Measurements from ENCODE around the gene ZNF79.
"Not testable (repeated sequence)": the region's sequence is repeated elsewhere in the genome, so short reads cannot be mapped to it uniquely, and the experiment has no call there.

Gene ZNF79

DNA sequence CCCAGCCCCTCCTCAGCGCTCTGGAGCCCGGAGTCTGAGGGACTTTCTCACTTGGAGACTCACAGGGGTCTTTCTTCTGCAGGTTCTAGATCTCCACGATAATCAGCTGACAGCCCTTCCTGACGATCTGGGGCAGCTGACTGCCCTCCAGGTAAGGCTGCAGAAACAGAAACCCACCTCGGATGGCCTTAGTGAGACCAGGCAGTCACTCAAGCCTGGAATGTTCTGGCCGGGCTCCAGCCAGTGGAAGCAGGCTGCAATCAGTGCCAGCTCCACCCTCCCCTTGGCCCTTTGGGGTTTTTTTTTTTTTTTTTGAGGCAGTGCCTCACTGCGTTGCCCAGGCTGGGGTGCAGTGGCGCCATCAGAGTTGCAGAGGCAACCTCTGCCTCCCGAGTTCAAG is 34.7 kb downstream of the ZNF79 start:
- DNase-seq: no peak

DNA sequence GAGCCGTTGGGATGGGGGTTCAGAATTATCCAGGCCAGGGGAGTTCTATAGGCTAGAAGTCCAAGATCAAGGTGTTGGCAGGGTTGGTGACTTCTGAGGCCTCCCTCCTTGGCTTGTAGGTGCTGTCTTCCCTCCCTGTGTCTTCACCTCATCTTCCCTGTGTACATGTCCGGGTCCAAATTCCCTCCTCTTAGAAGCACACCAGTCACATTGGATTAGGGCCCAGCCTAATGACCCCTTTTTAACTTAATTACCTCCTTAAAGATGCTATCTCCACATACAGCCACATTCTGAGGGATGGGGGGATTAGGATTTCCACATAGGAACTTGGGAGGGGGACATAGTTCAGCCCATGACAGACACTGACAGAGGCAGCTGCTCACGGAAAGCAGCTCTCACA is 39.2 kb downstream of the ZNF79 start:
- DNase-seq: no peak

DNA sequence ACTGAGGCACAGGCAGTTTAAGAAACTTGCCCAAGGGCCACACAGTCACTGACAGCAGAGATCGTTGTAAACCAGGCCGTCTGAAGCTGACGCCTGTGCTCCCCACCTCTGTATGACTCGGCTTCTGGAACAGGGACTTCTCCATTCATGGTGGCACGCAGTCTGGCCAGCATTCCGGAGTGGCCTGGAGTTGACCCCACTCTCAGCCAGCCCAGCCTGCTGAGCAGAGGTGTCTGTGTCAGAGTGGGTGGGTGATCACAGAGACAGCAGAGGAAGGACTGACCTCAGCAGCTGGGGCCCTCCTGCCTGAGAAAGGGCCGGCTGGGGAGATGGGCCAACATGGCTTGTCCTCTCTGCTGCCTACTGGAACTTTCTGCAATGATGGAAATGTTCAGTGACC is 39.7 kb downstream of the ZNF79 start:
- DNase-seq: no peak

DNA sequence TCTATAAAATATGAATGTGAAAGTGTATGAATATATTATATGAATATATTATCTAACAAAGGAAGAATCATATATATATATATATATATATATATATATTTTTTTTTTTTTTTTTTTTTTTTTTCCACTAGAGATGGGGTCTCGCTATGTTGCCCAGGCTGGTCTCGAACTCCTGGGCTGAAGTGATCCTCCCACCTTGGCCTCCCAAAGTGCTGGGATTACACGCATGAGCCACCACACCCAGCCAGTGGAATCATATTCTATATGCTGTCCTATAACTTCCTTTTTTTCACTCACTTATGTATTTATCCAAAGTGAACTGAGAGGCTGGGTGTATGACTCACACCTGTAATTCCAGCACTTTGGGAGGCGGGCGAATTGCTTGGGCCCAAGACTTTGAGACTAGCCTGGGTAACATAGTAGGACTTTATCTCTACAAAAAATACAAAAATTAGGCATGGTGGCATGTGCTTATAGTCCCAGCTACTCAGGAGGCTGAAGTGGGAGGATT is 42.3 kb downstream of the ZNF79 start:
- DNase-seq: not testable (repeated sequence)

DNA sequence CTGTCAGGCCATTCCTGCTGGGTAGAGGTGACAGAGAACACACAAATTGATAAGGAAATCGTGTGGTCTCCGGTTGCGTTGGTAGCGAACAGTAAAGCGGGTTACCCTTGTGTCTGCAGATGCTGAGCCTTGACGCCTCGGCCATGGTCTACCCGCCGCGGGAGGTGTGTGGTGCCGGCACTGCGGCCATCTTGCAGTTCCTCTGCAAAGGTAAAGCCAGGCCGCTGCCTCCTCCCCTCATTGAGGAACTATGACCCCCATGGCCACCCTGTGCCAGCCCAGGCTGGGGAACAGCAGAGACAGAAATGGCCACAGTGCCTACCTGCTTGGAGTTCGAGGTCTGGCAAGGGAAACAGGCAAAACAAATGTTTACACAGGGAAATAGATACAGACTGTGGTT is 43.4 kb downstream of the ZNF79 start:
- DNase-seq: no peak

DNA sequence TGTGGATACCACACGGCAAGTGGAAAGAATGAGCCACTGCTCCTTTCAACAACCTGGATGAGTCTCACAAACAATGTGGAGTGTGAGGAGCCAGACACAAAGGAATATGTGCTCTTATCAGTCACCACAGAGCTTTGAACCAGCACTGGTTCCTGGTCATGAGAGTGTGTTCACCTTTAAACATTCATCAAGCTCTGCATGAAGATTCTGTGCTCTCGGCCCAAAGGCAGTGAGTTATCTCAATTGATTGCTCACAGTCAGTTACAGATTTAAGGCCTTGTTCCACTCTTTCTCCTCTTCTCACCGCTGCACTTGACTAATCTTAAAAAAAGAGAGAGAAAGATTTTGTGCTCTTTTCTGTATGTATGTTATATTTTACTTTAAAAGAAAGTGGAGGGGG is 46.5 kb downstream of the ZNF79 start:
- DNase-seq: no peak

DNA sequence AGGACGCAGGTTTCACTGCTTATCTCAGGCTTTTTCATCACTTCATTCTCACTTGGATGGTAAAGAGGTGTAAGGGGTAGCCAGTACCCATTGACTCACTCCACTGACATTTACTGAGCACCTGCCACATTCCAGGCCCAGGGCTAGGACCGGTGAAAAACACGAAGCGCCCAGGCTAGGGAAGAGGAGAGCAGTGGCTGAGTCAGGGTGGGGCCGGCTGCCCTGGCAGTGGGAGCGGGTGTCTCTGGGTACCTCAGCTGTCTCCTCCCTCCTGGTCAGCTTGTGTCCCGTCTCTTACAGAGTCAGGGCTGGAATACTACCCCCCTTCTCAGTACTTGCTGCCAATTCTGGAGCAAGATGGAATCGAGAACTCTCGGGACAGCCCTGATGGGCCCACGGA is 49.3 kb downstream of the ZNF79 start:
- DNase-seq: no peak

DNA sequence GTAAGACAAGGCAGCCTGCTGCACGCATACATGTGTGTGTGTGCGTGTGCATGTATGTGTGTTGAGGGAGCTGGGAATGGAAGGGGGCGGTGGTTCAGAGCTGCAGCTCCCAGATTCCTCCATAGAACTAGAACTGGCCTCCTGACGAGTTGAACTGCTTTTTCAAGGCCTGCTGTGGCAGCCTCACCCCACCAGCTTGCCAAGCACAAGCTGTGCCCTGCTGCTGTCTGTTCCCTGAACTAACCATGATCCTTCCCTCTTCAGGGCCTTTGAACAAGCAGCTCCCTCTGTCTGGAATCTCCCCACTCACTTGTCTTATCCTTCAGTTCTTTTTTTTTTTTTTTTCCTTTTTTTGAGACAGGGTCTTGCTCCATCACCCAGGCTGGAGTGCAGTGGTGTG is 49.8 kb downstream of the ZNF79 start:
- no peak for DNase-seq

DNA sequence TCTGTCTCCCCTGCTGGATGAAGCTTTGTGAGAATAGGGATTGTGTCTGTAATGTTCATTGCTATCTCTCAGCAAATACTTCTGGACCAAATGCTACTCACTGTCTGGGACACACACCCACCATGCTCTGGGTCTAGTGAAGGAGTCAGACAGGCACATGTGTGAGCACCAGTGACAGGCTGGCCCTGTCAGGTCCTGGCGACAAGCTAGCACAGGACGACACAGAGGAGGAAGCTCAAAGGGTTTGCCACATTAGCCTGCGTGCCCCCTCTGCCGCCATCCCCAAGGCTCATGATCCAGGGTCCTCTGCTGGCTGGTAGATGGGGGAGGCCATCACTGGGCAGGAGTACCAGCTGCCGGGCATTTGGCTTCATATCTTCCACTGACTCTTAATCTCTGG is 50.4 kb downstream of the ZNF79 start:
- no peak for DNase-seq

DNA sequence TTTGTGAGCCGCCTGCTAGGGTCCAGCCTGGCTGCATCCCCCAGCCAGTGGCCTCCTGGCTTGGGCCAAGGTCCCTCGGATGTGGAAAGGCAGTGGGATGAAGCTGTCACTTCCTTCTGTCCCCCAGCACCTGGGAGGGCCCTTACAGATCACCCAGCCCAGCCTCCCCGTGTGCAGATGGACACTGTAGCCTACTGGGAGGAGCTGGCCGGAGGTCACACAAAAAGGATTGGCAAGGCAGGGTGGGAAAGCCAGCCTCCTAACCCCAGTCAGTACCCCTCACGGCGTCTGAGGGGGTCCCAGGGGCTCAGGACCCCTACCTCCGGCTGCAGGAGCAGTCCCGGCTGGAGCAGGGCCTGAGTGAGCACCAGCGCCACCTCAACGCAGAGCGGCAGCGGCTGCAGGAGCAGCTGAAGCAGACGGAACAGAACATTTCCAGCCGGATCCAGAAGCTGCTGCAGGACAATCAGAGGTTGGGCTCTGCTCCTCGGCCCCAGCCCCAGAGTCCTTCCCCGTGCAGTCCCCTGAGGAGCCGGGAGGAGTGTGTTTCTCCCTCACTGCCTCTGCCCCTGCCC is 55.4 kb downstream of the ZNF79 start:
- no peak for DNase-seq

DNA sequence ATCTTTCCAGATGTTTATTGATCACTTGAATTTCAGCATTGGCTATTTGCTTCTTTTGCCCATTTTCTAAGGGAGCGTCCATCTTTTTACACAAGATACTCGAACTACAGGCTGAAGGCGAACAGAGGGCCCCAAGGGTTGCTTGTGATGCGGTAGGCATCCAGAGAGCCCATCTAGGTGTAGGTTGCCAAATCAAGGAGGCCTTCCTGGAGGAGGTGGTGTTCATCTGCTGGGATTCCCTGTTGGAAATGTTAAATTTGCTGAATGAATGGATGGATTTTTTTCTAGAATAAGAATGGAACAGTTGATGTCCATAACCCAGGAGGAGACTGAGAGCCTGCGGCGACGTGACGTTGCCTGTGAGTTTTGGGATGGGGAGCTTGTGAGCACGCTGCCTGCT is 58.5 kb downstream of the ZNF79 start:
- no peak for DNase-seq

DNA sequence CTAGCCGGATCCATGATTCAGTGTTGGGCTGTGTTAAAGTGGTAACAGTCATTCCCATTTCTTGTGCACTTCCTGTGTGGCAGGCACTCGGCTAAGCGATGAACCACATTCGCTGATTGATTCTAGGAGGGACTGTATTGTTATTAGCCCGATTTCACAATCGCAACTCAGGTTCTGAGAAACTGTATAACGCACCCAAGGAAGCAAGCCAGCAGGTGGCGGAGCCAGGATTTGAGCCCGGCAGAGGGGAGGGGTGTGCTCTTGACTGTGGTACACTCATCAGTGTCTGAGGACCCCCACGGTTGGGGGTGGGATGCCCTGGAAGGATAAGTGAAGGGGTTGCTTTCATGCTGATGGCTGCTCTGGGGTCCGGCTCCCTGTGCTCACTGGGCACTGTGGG is 61.8 kb downstream of the ZNF79 start:
- no peak for DNase-seq

DNA sequence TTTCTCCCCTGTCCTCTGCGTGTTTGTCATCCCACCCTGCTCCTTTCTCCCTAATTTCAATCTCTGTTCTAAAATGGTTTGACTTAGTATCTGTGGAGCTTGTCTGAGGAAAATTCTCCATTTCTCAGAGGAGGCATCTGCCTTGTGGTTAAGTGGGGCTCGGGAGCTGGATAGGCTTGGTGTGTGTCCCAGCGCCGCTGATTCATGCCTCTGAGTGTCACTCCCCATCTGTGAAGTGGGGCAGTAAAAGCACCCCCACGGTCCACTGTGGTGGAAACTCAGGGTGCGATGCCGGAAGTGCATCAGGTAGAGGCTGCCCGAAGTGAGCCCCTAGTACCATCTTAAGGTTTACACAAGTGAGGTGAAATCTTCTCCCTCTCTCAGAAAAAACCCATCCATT is 64.8 kb downstream of the ZNF79 start:
- DNase-seq: no peak

DNA sequence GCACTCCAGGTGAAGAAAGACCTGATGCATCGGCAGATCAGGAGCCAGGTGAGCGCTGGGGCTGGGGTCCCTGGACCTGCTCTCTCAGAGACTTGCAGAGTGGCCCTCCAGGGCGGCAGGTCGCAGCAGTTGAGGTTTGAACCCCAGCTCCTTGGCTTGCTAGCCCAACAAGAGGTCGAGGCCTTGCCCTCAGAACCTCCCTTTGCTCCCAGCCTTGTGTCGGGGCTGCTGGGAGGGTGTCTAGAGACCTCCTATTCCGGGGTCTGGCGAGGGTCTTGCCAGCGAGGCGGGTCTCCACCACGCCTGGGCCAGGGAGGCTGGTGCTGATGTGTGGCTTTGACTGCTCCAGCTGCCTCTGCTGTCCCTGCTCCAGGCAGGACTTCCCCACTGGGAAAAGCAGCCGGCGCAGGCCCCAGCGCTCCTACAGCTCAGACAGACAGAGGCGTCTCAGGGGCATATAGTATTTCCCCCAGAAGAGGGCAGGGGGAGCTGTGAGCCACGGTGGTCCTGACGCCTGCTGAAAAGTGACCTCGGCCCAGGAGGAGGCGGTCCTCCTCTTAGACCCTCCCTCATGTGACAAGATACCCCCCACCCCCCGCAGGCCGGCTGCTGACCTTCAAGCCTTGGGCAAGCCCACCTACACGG is 65.4 kb downstream of the ZNF79 start:
- no peak for DNase-seq

DNA sequence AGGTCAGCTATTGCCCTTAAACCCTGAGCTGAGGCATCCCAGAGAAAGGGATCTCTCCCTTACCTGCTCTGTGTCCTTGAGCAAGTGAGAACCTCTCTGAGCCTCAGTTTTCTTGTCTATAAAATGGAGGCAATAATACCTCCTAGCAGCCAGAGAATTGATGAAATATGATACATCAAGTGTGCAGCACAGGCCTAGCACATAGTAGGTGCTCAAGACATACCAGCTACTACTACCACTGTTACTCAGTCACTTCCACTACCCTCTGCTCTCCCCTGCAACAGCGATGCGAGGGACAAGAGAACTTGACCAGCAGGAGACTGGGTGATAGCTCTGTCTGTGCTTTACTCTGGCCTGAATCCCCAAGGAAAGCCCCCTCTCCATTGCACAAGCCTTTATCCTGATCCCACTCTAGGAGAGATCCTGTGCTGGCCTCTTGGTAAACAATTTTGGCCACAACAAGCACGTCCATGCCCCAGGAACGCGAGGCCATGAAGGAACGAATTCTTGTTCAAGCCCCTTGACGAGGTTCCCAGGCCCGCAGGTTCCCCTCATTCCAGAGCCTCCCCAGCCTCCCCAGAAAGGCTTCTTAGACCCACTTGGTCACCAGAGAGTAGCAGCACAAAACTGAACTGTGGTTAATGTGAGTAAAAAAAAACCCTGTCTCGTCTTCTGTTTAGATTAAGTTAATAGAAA is 66.5 kb downstream of the ZNF79 start:
- no peak for DNase-seq

DNA sequence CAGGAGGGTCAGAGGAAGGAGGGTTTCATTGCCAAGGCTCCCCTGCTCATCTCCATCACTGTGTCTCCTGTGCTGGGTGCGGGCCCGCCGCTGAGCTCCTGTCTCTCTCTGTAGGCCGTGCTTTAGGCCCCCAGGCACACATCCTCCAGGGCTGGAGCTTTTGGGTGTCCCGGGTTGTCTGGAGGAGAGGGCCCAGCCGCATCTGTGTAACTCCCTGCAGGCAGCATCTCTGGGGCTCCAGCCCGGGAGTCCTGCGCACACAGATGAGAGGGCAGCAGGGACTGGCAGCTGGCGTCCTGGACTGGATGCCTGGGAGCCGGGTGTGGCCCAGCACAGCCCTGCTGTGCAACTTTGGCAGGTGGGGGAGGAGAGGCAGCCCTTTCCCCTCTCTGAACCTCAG is 67.3 kb downstream of the ZNF79 start:
- DNase-seq: no peak

DNA sequence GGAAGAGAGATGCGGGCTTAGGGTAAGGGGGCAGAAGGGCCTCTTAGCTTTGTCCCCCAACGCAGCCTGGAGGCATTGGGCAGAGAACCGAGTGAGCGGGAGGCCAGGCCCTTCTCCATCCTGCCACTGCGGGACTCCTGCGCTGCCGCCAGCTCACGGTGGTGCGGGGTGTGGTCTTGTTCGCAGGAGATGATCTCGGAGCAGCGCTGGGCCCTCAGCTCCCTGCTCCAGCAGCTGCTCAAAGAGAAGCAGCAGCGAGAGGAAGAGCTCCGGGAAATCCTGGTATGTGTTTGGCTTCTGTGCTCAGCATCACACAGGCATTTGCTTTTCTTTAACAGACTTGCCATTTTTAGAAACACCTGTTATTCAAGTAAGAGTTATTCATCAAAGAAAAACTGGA is 68.4 kb downstream of the ZNF79 start:
- no peak for DNase-seq

DNA sequence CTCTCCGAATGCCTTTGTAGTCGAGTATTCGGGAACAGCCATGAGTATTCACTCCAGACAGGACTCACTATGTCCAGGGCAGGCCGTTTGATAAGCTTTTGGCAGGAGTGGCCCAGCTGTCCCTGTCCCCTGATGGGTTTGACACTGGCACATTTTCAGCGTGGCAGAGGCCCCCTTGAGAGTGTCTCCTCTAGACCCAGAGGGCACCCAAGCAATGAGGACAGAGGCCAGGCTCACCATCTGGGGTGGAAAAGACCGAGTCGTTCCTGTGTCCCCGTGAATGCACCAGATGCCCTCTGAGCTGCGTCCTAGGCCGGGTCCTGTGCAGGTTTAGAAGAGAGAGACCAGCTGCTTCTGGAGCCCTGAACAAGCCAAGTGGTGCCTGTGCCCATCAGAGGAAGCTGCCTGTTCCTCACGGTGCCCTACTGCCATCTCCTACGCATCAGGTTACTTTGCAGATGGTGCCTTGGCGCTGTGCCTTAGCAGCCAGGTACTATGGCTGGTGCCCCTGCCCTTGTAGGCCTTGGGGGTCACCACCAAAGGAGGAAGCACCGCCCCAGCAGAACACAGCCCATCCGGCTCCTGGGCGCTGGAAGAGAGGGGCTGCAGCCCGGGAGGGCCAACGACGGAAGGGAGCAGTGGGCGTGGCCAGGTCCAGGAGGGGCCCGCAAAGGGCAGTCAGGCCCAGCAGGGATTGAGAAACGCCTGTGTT is 69.6 kb downstream of the ZNF79 start:
- no peak for DNase-seq

DNA sequence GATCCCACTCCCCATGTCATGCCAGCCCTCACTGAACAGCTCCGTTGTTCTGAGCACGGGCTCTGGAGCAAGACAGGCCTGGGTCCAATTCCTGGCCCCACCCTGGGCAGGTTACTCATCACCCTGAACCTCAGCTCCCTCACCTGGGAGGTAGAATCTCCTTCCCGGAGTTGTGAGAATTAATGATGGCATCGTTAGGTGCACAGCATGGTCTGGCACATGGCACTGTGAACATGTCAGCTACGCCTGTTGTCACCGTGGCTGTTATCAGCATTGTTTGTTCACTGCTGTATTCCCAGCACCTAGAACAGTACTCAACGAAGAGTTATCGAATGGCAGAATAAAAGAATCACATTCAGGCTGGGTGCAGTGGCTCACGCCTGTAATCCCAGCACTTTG is 70.1 kb downstream of the ZNF79 start:
- no peak for DNase-seq

Measured in activated T-cell treated with anti-CD3 and anti-CD28 coated beads, Interleukin-2, amount 50 U/mL, for 1 hour (primary cell).